GM04503 (cell line): ENCODE measurements around the gene MBNL2.

Experiments used
- DNase-seq: peaks from one replicate; pipeline ENCODE4 v3.0.0-alpha.2; 2012; ENCODE audit warnings: low read depth

The MBNL2 gene

GRCh38 chr13:97327086-97327485, 105.0 kb downstream of the MBNL2 start:
- no peak for DNase-seq

GRCh38 chr13:97327506-97328221, 105.5 kb downstream of the MBNL2 start:
- DNase-seq: no peak

- no peak for DNase-seq
Measured at GRCh38 chr13:97328222-97328790, 106.2 kb downstream of the MBNL2 start.

- DNase-seq: no peak
Measured at GRCh38 chr13:97329331-97329730, 107.2 kb downstream of the MBNL2 start.

GRCh38 chr13:97330448-97330847, 108.3 kb downstream of the MBNL2 start:
- DNase-seq: no peak

- no peak for DNase-seq
Measured at GRCh38 chr13:97332742-97333141, 110.6 kb downstream of the MBNL2 start.

GRCh38 chr13:97333983-97334382, 111.8 kb downstream of the MBNL2 start:
- no peak for DNase-seq

GRCh38 chr13:97334690-97335089, 112.6 kb downstream of the MBNL2 start:
- no peak for DNase-seq

GRCh38 chr13:97335488-97336134, 113.5 kb downstream of the MBNL2 start:
- no peak for DNase-seq

- DNase-seq: no peak
Measured at GRCh38 chr13:97337985-97338499, 115.9 kb downstream of the MBNL2 start.

GRCh38 chr13:97338571-97338970, 116.4 kb downstream of the MBNL2 start:
- no peak for DNase-seq

- peak; percentile 87 for DNase-seq
Measured at GRCh38 chr13:97339019-97339987, 117.2 kb downstream of the MBNL2 start.

- no peak for DNase-seq
Measured at GRCh38 chr13:97339988-97340749, 118.0 kb downstream of the MBNL2 start.

GRCh38 chr13:97341135-97341534, 119.0 kb downstream of the MBNL2 start:
- no peak for DNase-seq

- no peak for DNase-seq
Measured at GRCh38 chr13:97342136-97342535, 120.0 kb downstream of the MBNL2 start.

GRCh38 chr13:97342936-97343335, 120.8 kb downstream of the MBNL2 start:
- DNase-seq: no peak

- DNase-seq: no peak
Measured at GRCh38 chr13:97344265-97345175, 122.4 kb downstream of the MBNL2 start.

GRCh38 chr13:97346097-97346496, 124.0 kb downstream of the MBNL2 start:
- DNase-seq: no peak

GRCh38 chr13:97346561-97347254, 124.6 kb downstream of the MBNL2 start:
- no peak for DNase-seq
